K562 (cell line): ENCODE measurements around the gene INSM2. TPM values are rescaled to one million over a fixed set of nuclear protein-coding genes. Genes with fewer than 3 reads are reported as not detected.

Source experiments
- ATAC-seq: fragments of 200-7000 bp; cut with Tn5 transposase; 3 replicates; pipeline ENCODE4 v1.9.1; 2020; ENCODE audit warnings: moderate library complexity
- BruUV-seq: library from RNA; stranded (reverse); fragments of 400-500 nt; replicated peaks from 2 replicates; lab custom pipeline; 2021; lab: Mats Ljungman, UMichigan
- CTCF ChIA-PET: fragments of 300-600 bp; formaldehyde crosslinking; extraction: SDS; loops from one replicate; lab custom pipeline; 2021; ENCODE audit warnings: low intra/inter-chr PET ratio; lab: Yijun Ruan, JAX
- POLR2A ChIA-PET: fragments of 300-600, 350-650 bp; sonication (Branson Sonifier 250); formaldehyde crosslinking; extraction: SDS; loops from one replicate; lab custom pipeline; 2021; ENCODE audit warnings: antibody characterized with exemption, inconsistent platforms; lab: Yijun Ruan, JAX
- DNase-seq, 4 experiments: peaks; one replicate each; pipeline versions ENCODE4 v3.0.0 to v3.0.0-alpha.2; 2011 to 2018; ENCODE audit warnings: low spot score in 3 of 4, mixed read lengths in 3 of 4; ENCODE audit errors: extremely low read depth in 1 of 4
- FAIRE-seq: peaks from 2 replicates; lab custom pipeline; 2011; peaks lifted over from hg19 to GRCh38; lab: Jason Lieb, UNC
- H2AFZ ChIP-seq: 2 replicates; pipeline ENCODE4 v1.6.0; 2011; ENCODE audit warnings: low read depth, low read length, control low read depth, inconsistent platforms
- H3K27ac ChIP-seq: fragments of 200-600 bp; 3 replicates; pipeline ENCODE4 v1.8.0; 2011; ENCODE audit warnings: low read depth, mild to moderate bottlenecking, control low read depth, inconsistent platforms, low read length, moderate library complexity, mixed read lengths; ENCODE audit errors: extremely low read depth
- H3K27me3 ChIP-seq, 2 experiments: fragments of 300-600 bp in 1 of 2; 2 replicates in 1 of 2; 3 replicates in 1 of 2; pipeline versions ENCODE4 v1.6.0 to v1.8.0; 2011; ENCODE audit warnings: inconsistent platforms in 2 of 2, low read length in 2 of 2, mild to moderate bottlenecking in 1 of 2, mixed read lengths in 1 of 2, moderate library complexity in 1 of 2; ENCODE audit not compliant: control insufficient read depth in 2 of 2, insufficient read depth in 2 of 2
- H3K36me3 ChIP-seq: fragments of 300-600 bp; 3 replicates; pipeline ENCODE4 v1.8.0; 2011; ENCODE audit warnings: mild to moderate bottlenecking, low read length, inconsistent platforms; ENCODE audit not compliant: control insufficient read depth, insufficient read depth
- H3K4me1 ChIP-seq, 2 experiments: fragments of 200-600 bp in 1 of 2; replicated peaks in 1 of 2; 2 replicates in 1 of 2; 3 replicates in 1 of 2; pipeline versions ENCODE4 v1.5.1 to v1.8.0; 2011; ENCODE audit warnings: inconsistent platforms in 2 of 2, low read length in 2 of 2, mild to moderate bottlenecking in 1 of 2, mixed read lengths in 1 of 2, moderate library complexity in 1 of 2; ENCODE audit not compliant: control insufficient read depth in 2 of 2, insufficient read depth in 2 of 2
- H3K4me2 ChIP-seq: 2 replicates; pipeline ENCODE4 v1.6.1; 2011; ENCODE audit warnings: low read length, control low read depth, inconsistent platforms, mixed read lengths; ENCODE audit not compliant: insufficient read depth
- H3K4me3 ChIP-seq: fragments of 200-600 bp; sonication (generic), shearing (Covaris generic); 2 replicates; pipeline ENCODE4 v1.5.1; 2016; ENCODE audit warnings: control low read depth, inconsistent platforms
- H3K79me2 ChIP-seq: fragments of 200-600 bp; 3 replicates; pipeline ENCODE4 v1.8.0; 2011; ENCODE audit warnings: low read length, inconsistent platforms; ENCODE audit not compliant: control insufficient read depth, insufficient read depth
- H3K9ac ChIP-seq, 2 experiments: 2 replicates each; pipeline versions ENCODE4 v1.6.0 to v1.6.1; 2011; ENCODE audit warnings: low read depth in 2 of 2, low read length in 2 of 2, control low read depth in 1 of 2, inconsistent platforms in 1 of 2, mild to moderate bottlenecking in 1 of 2, mixed read lengths in 1 of 2; ENCODE audit not compliant: insufficient read depth in 1 of 2
- H3K9me1 ChIP-seq: one replicate; pipeline ENCODE4 v1.6.0; 2011; ENCODE audit warnings: inconsistent platforms, mild to moderate bottlenecking, low read length, moderate library complexity; ENCODE audit not compliant: control insufficient read depth, insufficient read depth
- H3K9me3 ChIP-seq: replicated peaks from 2 replicates; pipeline ENCODE4 v1.5.1; 2011; ENCODE audit warnings: low read depth, low read length, inconsistent platforms; ENCODE audit not compliant: control insufficient read depth, insufficient read depth
- H4K20me1 ChIP-seq: replicated peaks from 2 replicates; pipeline ENCODE4 v1.6.1; 2011; ENCODE audit warnings: low read length, inconsistent platforms, mixed read lengths; ENCODE audit not compliant: control insufficient read depth, insufficient read depth
- C11orf30 ChIP-seq: fragments of 450-650 bp; IDR thresholded peaks from 2 replicates; pipeline ENCODE4 v1.6.1; 2016; ENCODE audit warnings: low read depth, mild to moderate bottlenecking
- CBFB ChIP-seq: sonication (generic); formaldehyde crosslinking; IDR thresholded peaks from 2 replicates; pipeline ENCODE4 v1.4.0; 2020; ENCODE audit warnings: mild to moderate bottlenecking, missing genetic modification reagents
- CCNT2 ChIP-seq: IDR thresholded peaks from 2 replicates; pipeline ENCODE4 v1.6.1; 2011; ENCODE audit warnings: borderline replicate concordance, low read depth, mild to moderate bottlenecking, moderate library complexity, mixed read lengths, low read length; ENCODE audit not compliant: insufficient read length; ENCODE audit errors: extremely low read depth
- CEBPB ChIP-seq: fragments of 450-650 bp; IDR thresholded peaks from 2 replicates; pipeline ENCODE4 v1.6.1; 2016; ENCODE audit warnings: missing genetic modification characterization, missing compliant biosample characterization
- CREM ChIP-seq: IDR thresholded peaks from 2 replicates; pipeline ENCODE4 v1.6.1; 2014; ENCODE audit warnings: antibody characterized with exemption, low read depth
- DPF2 ChIP-seq: fragments of 450-650 bp; IDR thresholded peaks from 2 replicates; pipeline ENCODE4 v1.6.1; 2016
- RAD51 ChIP-seq: fragments of 450-650 bp; IDR thresholded peaks from 2 replicates; pipeline ENCODE4 v1.7.1; 2016; ENCODE audit warnings: low read depth, mild to moderate bottlenecking, borderline replicate concordance
- SMAD1 ChIP-seq: fragments of 150-350 bp; IDR thresholded peaks from 2 replicates; pipeline ENCODE4 v1.6.1; 2014; ENCODE audit warnings: low read length, low read depth; ENCODE audit not compliant: partially characterized antibody
- SRSF7 ChIP-seq: fragments of 200-400 bp; formaldehyde crosslinking; optimal IDR thresholded peaks from 2 replicates; pipeline ENCODE3; 2017; ENCODE audit warnings: mild to moderate bottlenecking, low read depth, low read length
- TEAD4 ChIP-seq, 2 experiments: sonication (generic) in 1 of 2; formaldehyde crosslinking in 1 of 2; IDR thresholded peaks; 2 replicates each; pipeline versions ENCODE4 v1.6.1 to v1.8.0; 2012 to 2022; ENCODE audit warnings: borderline replicate concordance in 1 of 2, inconsistent platforms in 1 of 2, low read length in 1 of 2, mild to moderate bottlenecking in 1 of 2, missing genetic modification reagents in 1 of 2
- U2AF1 ChIP-seq: fragments of 200-400 bp; formaldehyde crosslinking; optimal IDR thresholded peaks from 2 replicates; pipeline ENCODE3; 2017; ENCODE audit warnings: mild to moderate bottlenecking, low read depth, low read length, moderate library complexity
- ZNF217 ChIP-seq: sonication (generic); formaldehyde crosslinking; IDR thresholded peaks from 2 replicates; pipeline ENCODE4 v1.8.0; 2022; ENCODE audit warnings: mild to moderate bottlenecking, missing genetic modification reagents
- ZNF316 ChIP-seq: fragments of 450-650 bp; IDR thresholded peaks from 2 replicates; pipeline ENCODE4 v1.6.1; 2016
- ZNF717 ChIP-seq: fragments of 250-450 bp; sonication (Bioruptor Pico); IDR thresholded peaks from 2 replicates; pipeline ENCODE4 v1.5.0; 2021
- ZNF780A ChIP-seq: fragments of 250-450 bp; sonication (Bioruptor Pico); IDR thresholded peaks from 2 replicates; pipeline ENCODE4 v1.5.0; 2021; ENCODE audit warnings: mild to moderate bottlenecking
- ZNF785 ChIP-seq: fragments of 250-450 bp; sonication (Bioruptor Pico); IDR thresholded peaks from 2 replicates; pipeline ENCODE4 v1.4.0; 2020; ENCODE audit warnings: mild to moderate bottlenecking
- WGBS: fragments of 100-300 bp; shearing (Covaris generic); methylation state at CpG from one replicate; pipeline ENCODE4 v1.1.6; 2016; ENCODE audit warnings: low coverage, mixed read lengths; ENCODE audit not compliant: insufficient coverage; ENCODE audit errors: missing lambda C conversion rate; 5-methylcytosine and 5-hydroxymethylcytosine counted together
- in situ Hi-C: fragments of 300-500 bp; cut with MboI; formaldehyde crosslinking; loops from 4 replicates; pipeline ENCODE4 v1.15.0; 2018; ENCODE audit warnings: inconsistent platforms, mixed read lengths
- intact Hi-C: fragments of 100-400 bp; cut with micrococcal nuclease; formaldehyde crosslinking; loops from 2 replicates; pipeline ENCODE4 v1.14.2; 2022
- polyA plus RNA-seq, 8 experiments: library from polyadenylated mRNA; depleted of rRNA in 4 of 8; stranded (reverse) in 5 of 8; unstranded in 3 of 8; fragments of >200 nt; fragmentation: Nextera tagmentation in 2 of 8; fragmentation: Illumina TruSeq in 1 of 8; extraction: Ambion mirVana in 2 of 8; extraction: Trizol in 1 of 8; gene quantifications; 2 replicates each; pipeline versions ENCODE4 v1.2.1 to v1.2.3, GENCODE V29; 2011 to 2014; ENCODE audit warnings: inconsistent platforms in 1 of 8, missing spikeins in 1 of 8
- total RNA-seq, 7 experiments: library from RNA; depleted of rRNA in 6 of 7; stranded (reverse); fragments of >200 nt in 6 of 7; fragmentation: Illumina TruSeq in 2 of 7; extraction: Trizol in 2 of 7; gene quantifications; 2 replicates each; pipeline versions ENCODE4 v1.2.1 to v1.2.3, GENCODE V29; 2011 to 2021; ENCODE audit warnings: low replicate concordance in 1 of 7
- TF ChIP-seq, protein P1 (sequence below): fragments of 250-450 bp; sonication (Bioruptor Pico); IDR thresholded peaks from 2 replicates; pipeline ENCODE4 v1.4.0; 2020; ENCODE audit warnings: mild to moderate bottlenecking, moderate library complexity
- TF ChIP-seq, protein P2 (sequence below): IDR thresholded peaks from 2 replicates; pipeline ENCODE4 v1.6.1; 2011; ENCODE audit not compliant: insufficient read length; ENCODE audit errors: extremely low read depth

INSM2 gene
- total and polyA plus RNA-seq, 9 of the 15 experiments (the other 6 are each of a cell fraction or from before 2014, with no cell fraction given) = not detected

DNA sequence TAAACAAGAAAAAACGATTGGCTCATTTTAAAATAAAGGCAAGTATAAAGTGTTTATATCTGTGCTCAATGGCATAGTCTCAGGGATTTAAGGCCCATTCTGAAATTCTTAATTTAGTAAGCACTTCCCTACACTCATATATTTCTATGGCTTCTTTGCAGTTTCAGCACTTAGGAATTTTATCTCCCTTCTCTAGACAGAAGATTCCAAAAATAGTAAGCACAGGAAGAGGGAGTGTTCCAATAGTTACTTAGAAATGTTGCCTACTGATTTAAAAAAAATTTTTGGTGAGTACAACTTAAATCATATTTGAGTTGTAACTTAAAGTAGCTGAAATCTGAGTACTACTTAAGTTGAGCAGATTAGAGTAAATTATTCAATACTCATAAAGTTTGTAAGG lies 19.8 kb downstream of the INSM2 start:
- no peak overlapping the region for H3K9ac ChIP-seq
- H3K27me3 ChIP-seq = no peaks in the 10 kb centered on the region
- FAIRE-seq (no peak), ATAC-seq (no peak), DNase-seq (no peak)
- H3K79me2 ChIP-seq = no peaks in the 10 kb centered on the region
- H3K4me3 ChIP-seq = no peak overlapping the region
- CTCF ChIA-PET = no interaction called here
- no peaks in the 10 kb centered on the region for H3K9me3 ChIP-seq
- intact Hi-C loops = no loop called here
- POLR2A ChIA-PET = no interaction called here
- H3K9me1 ChIP-seq = no peaks in the 10 kb centered on the region
- in situ Hi-C loops = no loop called here
- 0% methylated on average over 1 of the region's 1 CpG for WGBS
- no peak overlapping the region for H2AFZ ChIP-seq
- H3K27ac ChIP-seq = no peak overlapping the region
- H3K4me1 ChIP-seq = no peaks in the 10 kb centered on the region
- BruUV-seq = no TSS peak
- no peak overlapping the region for H3K4me2 ChIP-seq
- TF ChIP-seq ZNF785 (CRISPR knock-in tag) (no peak), CEBPB (no peak), ZNF316 (no peak), ZNF780A (CRISPR knock-in tag) (no peak), ZNF217 (CRISPR knock-in tag) (no peak), U2AF1 (no peak), CCNT2 (no peak), DPF2 (no peak), ZNF717 (CRISPR knock-in tag) (no peak), CBFB (CRISPR knock-in tag) (no peak), TEAD4 (IDR thresholded peaks at IDR 0.05; ENCODE audit: low read length) (no peak), TEAD4 (CRISPR knock-in tag; IDR thresholded peaks at IDR 0.05; ENCODE audit: borderline replicate concordance) (no peak), C11orf30 (no peak), RAD51 (no peak), SMAD1 (no peak), SRSF7 (no peak), CREM (no peak)
- TF ChIP-seq, protein P1, sequence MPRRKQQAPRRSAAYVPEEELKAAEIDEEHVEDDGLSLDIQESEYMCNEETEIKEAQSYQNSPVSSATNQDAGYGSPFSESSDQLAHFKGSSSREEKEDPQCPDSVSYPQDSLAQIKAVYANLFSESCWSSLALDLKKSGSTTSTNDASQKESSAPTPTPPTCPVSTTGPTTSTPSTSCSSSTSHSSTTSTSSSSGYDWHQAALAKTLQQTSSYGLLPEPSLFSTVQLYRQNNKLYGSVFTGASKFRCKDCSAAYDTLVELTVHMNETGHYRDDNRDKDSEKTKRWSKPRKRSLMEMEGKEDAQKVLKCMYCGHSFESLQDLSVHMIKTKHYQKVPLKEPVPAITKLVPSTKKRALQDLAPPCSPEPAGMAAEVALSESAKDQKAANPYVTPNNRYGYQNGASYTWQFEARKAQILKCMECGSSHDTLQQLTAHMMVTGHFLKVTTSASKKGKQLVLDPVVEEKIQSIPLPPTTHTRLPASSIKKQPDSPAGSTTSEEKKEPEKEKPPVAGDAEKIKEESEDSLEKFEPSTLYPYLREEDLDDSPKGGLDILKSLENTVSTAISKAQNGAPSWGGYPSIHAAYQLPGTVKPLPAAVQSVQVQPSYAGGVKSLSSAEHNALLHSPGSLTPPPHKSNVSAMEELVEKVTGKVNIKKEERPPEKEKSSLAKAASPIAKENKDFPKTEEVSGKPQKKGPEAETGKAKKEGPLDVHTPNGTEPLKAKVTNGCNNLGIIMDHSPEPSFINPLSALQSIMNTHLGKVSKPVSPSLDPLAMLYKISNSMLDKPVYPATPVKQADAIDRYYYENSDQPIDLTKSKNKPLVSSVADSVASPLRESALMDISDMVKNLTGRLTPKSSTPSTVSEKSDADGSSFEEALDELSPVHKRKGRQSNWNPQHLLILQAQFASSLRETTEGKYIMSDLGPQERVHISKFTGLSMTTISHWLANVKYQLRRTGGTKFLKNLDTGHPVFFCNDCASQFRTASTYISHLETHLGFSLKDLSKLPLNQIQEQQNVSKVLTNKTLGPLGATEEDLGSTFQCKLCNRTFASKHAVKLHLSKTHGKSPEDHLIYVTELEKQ (CRISPR knock-in tag) = no peak
- TF ChIP-seq, protein P2, sequence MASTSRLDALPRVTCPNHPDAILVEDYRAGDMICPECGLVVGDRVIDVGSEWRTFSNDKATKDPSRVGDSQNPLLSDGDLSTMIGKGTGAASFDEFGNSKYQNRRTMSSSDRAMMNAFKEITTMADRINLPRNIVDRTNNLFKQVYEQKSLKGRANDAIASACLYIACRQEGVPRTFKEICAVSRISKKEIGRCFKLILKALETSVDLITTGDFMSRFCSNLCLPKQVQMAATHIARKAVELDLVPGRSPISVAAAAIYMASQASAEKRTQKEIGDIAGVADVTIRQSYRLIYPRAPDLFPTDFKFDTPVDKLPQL = no peak
- H3K36me3 ChIP-seq = no peaks in the 10 kb centered on the region
- H4K20me1 ChIP-seq = no peaks in the 10 kb centered on the region
